Measurements from ENCODE around the gene ZFYVE1. TPM values are rescaled to one million over a fixed set of nuclear protein-coding genes. Genes with fewer than 3 reads are reported as not detected.

ZFYVE1 gene
- total and polyA plus RNA-seq, 11 donors: 5.2 to 20.7 (median 14.6) TPM

DNA sequence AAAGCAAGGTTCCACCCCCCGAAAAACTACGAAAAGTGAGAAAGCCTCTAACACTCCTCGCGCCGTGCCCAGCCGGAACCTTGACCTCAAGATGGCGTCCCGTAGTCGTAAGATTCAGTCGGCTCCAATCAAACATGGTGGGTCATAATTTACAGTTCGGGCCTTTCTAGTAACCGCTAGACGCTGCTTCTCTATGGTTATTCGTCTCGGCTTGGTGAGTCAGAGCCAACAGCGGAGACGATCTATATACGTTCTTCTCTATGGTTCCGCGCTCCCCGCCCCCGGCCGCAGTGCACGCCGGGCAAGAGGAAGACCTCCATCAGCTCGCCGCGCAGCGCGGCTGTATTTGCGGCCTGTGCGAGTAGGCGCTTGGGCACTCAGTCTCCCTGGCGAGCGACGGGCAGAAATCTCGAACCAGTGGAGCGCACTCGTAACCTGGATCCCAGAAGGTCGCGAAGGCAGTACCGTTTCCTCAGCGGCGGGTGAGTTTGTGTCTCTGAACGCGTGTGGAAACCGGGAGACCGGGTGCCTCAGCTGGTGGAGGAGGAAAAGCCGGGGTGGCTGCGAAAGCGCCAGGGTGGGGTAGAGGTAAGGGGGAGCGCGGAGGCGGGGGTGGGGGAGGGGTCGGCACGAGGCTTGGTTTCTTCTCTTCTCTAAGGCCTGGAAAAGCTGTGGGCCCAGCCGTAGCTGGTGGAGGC lies 31.5 kb upstream of the ZFYVE1 start, which contains the start of gene RBM25:
RBM25 (plus strand) TSS at position 311 of the 698 bp plus-strand sequence. CDS start 13,108 bp downstream, outside the sequence.
- Histone ChIP-seq H3K4me1 (peaks cover 6 to 46% (median 32%) of the 10 kb centered on the region in 12 donors), H3K4me3 (peak within 1 kb of the TSS; percentile 56 to 95 (median 87)), H3K36me3 (peaks cover 0 to 22% (median 4%) of the 10 kb centered on the region in 9 donors), H3K27ac (peak within 1 kb of the TSS; percentile 77 to 97 (median 92)), H3K9me3 (no peaks in the 10 kb centered on the region), H3K27me3 (no peaks in the 10 kb centered on the region)
- peak; percentile 98 to 100 (median 99) for ATAC-seq
- TF ChIP-seq, protein P1, sequence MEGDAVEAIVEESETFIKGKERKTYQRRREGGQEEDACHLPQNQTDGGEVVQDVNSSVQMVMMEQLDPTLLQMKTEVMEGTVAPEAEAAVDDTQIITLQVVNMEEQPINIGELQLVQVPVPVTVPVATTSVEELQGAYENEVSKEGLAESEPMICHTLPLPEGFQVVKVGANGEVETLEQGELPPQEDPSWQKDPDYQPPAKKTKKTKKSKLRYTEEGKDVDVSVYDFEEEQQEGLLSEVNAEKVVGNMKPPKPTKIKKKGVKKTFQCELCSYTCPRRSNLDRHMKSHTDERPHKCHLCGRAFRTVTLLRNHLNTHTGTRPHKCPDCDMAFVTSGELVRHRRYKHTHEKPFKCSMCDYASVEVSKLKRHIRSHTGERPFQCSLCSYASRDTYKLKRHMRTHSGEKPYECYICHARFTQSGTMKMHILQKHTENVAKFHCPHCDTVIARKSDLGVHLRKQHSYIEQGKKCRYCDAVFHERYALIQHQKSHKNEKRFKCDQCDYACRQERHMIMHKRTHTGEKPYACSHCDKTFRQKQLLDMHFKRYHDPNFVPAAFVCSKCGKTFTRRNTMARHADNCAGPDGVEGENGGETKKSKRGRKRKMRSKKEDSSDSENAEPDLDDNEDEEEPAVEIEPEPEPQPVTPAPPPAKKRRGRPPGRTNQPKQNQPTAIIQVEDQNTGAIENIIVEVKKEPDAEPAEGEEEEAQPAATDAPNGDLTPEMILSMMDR (IDR thresholded peaks at IDR 0.05): peak in 4 of 12 donors; percentile 9 to 38 (median 18)
- TF ChIP-seq POLR2A (IDR thresholded peaks at IDR 0.05): peak; percentile 45 to 83
- 0 to 1% (median 0%) methylated on average over 41 to 57 of the region's 57 CpGs for WGBS, 4 donors
- intact Hi-C loops (cut with DNase I): loop anchor here in 3 of 10 donors (1.0 to 2.0 kb wide), 2 partner anchors 31 to 32 kb away; partner anchors contain the start of gene ZFYVE1 (in 3 of the 3)
- DNase-seq: peak; percentile 95 to 98 (median 96)

DNA sequence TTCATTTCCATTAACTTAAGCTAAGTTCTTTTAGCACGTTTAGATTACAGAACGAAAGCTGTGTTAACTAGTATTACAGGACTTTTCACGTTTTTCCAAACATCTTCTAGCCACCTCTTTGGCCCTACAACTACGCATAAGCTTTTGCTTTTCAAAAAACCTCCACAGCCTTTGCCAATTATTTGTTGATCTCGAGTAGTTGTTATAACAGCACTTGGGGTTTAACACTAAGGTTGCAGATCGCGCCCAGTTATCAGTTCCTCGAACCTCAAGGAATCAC lies 31.0 kb upstream of the ZFYVE1 start:
- Histone ChIP-seq H3K27me3 (no peaks in the 10 kb centered on the region), H3K4me3 (peak overlapping the region; percentile 36 to 95 (median 87)), H3K36me3 (peaks cover 0 to 19% (median 2%) of the 10 kb centered on the region in 9 donors), H3K27ac (peak overlapping the region; percentile 77 to 97 (median 92)), H3K4me1 (peaks cover 6 to 43% (median 31%) of the 10 kb centered on the region in 12 donors), H3K9me3 (no peaks in the 10 kb centered on the region)
- intact Hi-C loops (cut with DNase I): loop anchor here in 3 of 10 donors (1.0 to 2.0 kb wide), 2 partner anchors 31 kb away; partner anchors contain the start of gene ZFYVE1 (in 3 of the 3)
- 4 to 7% (median 6%) methylated on average over 8 of the region's 8 CpGs for WGBS, 4 donors
- DNase-seq: no peak
- TF ChIP-seq, protein P1 (IDR thresholded peaks at IDR 0.05): no peak
- TF ChIP-seq POLR2A (IDR thresholded peaks at IDR 0.05): no peak
- no peak for ATAC-seq

DNA sequence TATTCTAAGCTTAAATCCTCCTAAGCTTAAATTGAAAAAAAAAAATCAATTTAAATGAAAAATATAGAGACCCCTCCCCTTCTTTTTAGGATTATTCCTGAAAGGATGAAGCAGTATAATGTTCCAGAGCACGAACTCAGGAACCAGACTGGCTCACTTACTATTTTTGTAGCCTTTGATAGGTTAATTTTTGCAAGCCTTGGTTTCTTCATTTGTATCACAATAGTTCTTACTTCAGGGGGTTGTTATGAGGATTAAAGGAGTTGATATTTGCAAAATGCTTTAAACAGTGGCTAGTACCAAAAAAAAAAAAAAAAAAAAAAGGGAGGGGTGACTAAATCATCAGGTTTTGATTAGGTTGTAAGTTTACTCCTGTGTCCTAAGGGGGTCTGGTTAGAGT lies 28.3 kb upstream of the ZFYVE1 start:
- Histone ChIP-seq H3K4me3 (no peak overlapping the region), H3K36me3 (peaks cover 0 to 3% (median 0%) of the 10 kb centered on the region in 9 donors), H3K27me3 (no peaks in the 10 kb centered on the region), H3K9me3 (no peaks in the 10 kb centered on the region), H3K27ac (no peak overlapping the region), H3K4me1 (peaks cover 4 to 18% (median 12%) of the 10 kb centered on the region in 12 donors)
- no peak for ATAC-seq
- intact Hi-C loops (cut with DNase I): no loop called here
- 84 to 90% (median 87%) methylated on average over 1 of the region's 1 CpG for WGBS, 4 donors
- no peak for DNase-seq
- no peak for TF ChIP-seq POLR2A (IDR thresholded peaks at IDR 0.05)
- TF ChIP-seq, protein P1 (IDR thresholded peaks at IDR 0.05): no peak

DNA sequence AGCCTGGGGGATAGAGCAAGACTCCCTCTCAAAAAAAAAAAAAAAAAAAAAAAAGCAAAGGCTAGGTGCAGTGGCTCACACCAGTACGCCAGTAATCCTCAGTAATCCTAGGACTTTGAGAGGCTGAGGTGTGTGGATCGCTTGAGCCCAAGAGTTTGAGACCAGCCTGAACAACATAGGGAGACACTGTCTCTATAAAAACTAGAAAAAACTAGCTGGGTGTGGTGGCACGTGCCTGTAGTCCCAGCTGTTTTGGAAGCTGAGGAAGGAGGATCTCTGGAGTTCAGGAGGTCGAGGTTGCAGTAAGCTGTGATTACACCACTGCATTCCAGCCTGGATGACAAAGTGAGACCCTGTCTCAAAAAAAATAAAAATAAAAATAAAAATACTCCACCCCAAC lies 22.5 kb upstream of the ZFYVE1 start:
- DNase-seq: no peak
- TF ChIP-seq POLR2A (IDR thresholded peaks at IDR 0.05): no peak
- TF ChIP-seq, protein P1 (IDR thresholded peaks at IDR 0.05): no peak
- ATAC-seq: no peak
- H3K4me3 ChIP-seq: no peak overlapping the region
- intact Hi-C loops (cut with DNase I): no loop called here
- H3K36me3 ChIP-seq: no peaks in the 10 kb centered on the region
- H3K4me1 ChIP-seq: no peaks in the 10 kb centered on the region
- H3K27me3 ChIP-seq: no peaks in the 10 kb centered on the region
- H3K9me3 ChIP-seq: no peaks in the 10 kb centered on the region
- WGBS, 4 donors: 66 to 77% (median 68%) methylated on average over 4 of the region's 4 CpGs
- H3K27ac ChIP-seq: no peak overlapping the region

Data from heart left ventricle (tissue), 16 donors.